ENCODE measurements around the gene PEA15.

GRCh38 chr1:160206036-160206389, 829 bp downstream of the PEA15 start:
- TF ChIP-seq CTCF (tag by site-specific recombination; IDR thresholded peaks at IDR 0.05) (no peak), ZNF302 (tag by site-specific recombination; IDR thresholded peaks at IDR 0.05; ENCODE audit: low read depth) (no peak)
